A673 (cell line): ENCODE measurements around the gene CEP19.

Experiments
- CTCF ChIP-seq: fragments of 300-800, 200-600 bp; sonication (generic); conservative IDR thresholded peaks from 2 replicates; pipeline ENCODE4 v1.5.1; 2017; ENCODE audit warnings: low read depth, mild to moderate bottlenecking, antibody characterized with exemption, low read length, moderate library complexity, mixed read lengths
- EZH2 ChIP-seq: fragments of 200-600 bp; sonication (generic); IDR thresholded peaks from 2 replicates; pipeline ENCODE4 v1.6.1; 2017; ENCODE audit warnings: borderline replicate concordance, low read depth, mild to moderate bottlenecking, mixed read lengths, antibody characterized with exemption, low read length; ENCODE audit not compliant: poor library complexity, severe bottlenecking

GRCh38 chr3:196670339-196670738 is 41.7 kb downstream of the CEP19 start:
- TF ChIP-seq CTCF, result no peak
- TF ChIP-seq EZH2, result no peak
